RWPE2 (cell line): ENCODE measurements around the gene TEKTIP1.

ENCODE experiments used
- ATAC-seq: fragments of 200-7000 bp; cut with Tn5 transposase; 3 replicates; pipeline ENCODE4 v1.9.1; 2021; ENCODE audit warnings: low read depth
- DNase-seq: peaks from one replicate; pipeline ENCODE4 v3.0.0-alpha.2; 2020; ENCODE audit warnings: low spot score
- H3K27ac ChIP-seq: fragments of 450-650 bp; 2 replicates; pipeline ENCODE4 v1.5.1; 2017; ENCODE audit warnings: mild to moderate bottlenecking; ENCODE audit not compliant: poor library complexity, severe bottlenecking
- H3K27me3 ChIP-seq: fragments of 250-450 bp; sonication (Bioruptor Pico); 2 replicates; pipeline ENCODE4 v1.5.1; 2021; ENCODE audit warnings: mild to moderate bottlenecking, moderate library complexity; ENCODE audit not compliant: insufficient read depth, poor library complexity, severe bottlenecking
- H3K36me3 ChIP-seq: fragments of 250-450 bp; sonication (Bioruptor Pico); 2 replicates; pipeline ENCODE4 v1.5.1; 2020; ENCODE audit warnings: low read depth, mild to moderate bottlenecking, moderate library complexity
- H3K4me1 ChIP-seq: fragments of 250-450 bp; sonication (Bioruptor Pico); 2 replicates; pipeline ENCODE4 v1.5.1; 2021; ENCODE audit warnings: mild to moderate bottlenecking, moderate library complexity; ENCODE audit not compliant: insufficient read depth, poor library complexity, severe bottlenecking
- H3K4me3 ChIP-seq: fragments of 250-450 bp; sonication (Bioruptor Pico); 2 replicates; pipeline ENCODE4 v1.5.1; 2021; ENCODE audit warnings: mild to moderate bottlenecking, moderate library complexity; ENCODE audit not compliant: severe bottlenecking
- H3K9me3 ChIP-seq: fragments of 250-450 bp; sonication (Bioruptor Pico); 2 replicates; pipeline ENCODE4 v1.5.1; 2021; ENCODE audit warnings: mild to moderate bottlenecking, moderate library complexity; ENCODE audit not compliant: severe bottlenecking
- CTCF ChIP-seq: fragments of 450-650 bp; IDR thresholded peaks from one replicate; pipeline ENCODE4 v1.5.1; 2017; ENCODE audit warnings: mild to moderate bottlenecking, moderate library complexity; ENCODE audit not compliant: poor library complexity, severe bottlenecking

TEKTIP1 gene

GRCh38 chr19:3497757-3498520 is 41.0 kb upstream of the TEKTIP1 start:
- no peaks in the 10 kb centered on the region for H3K27me3 ChIP-seq
- H3K36me3 ChIP-seq: peaks cover 24% of the 10 kb centered on the region
- no peak overlapping the region for H3K27ac ChIP-seq
- no peak for TF ChIP-seq CTCF
- H3K4me3 ChIP-seq: no peak overlapping the region
- H3K9me3 ChIP-seq: no peaks in the 10 kb centered on the region
- no peak for ATAC-seq
- no peak for DNase-seq
- H3K4me1 ChIP-seq: peaks cover 7% of the 10 kb centered on the region

- DNase-seq (no peak), ATAC-seq (peak; percentile 6; the same call in 1 of the 3 replicates)
- Histone ChIP-seq H3K4me1 (peaks cover 7% of the 10 kb centered on the region), H3K27ac (peak overlapping the region; percentile 61), H3K27me3 (no peaks in the 10 kb centered on the region), H3K4me3 (peak overlapping the region; percentile 72), H3K9me3 (no peaks in the 10 kb centered on the region), H3K36me3 (peaks cover 17% of the 10 kb centered on the region)
- TF ChIP-seq CTCF: no peak
These were observed 39.1 kb upstream of the TEKTIP1 start for GRCh38 chr19:3499738-3500428.

GRCh38 chr19:3500429-3501101 is 38.4 kb upstream of the TEKTIP1 start, which contains the start of gene DOHH:
TSS of gene DOHH (minus strand) at chr19:3500674. CDS start at chr19:3496814, 3,860 bp downstream.
- Histone ChIP-seq H3K27ac (peak within 1 kb of the TSS; percentile 61), H3K4me1 (peaks cover 7% of the 10 kb centered on the region)
- ATAC-seq: peak; percentile 88

GRCh38 chr19:3501780-3502179 is 37.2 kb upstream of the TEKTIP1 start:
- no peak overlapping the region for H3K4me3 ChIP-seq
- no peaks in the 10 kb centered on the region for H3K27me3 ChIP-seq
- DNase-seq: no peak
- no peak for ATAC-seq
- H3K36me3 ChIP-seq: no peaks in the 10 kb centered on the region
- peaks cover 7% of the 10 kb centered on the region for H3K4me1 ChIP-seq
- H3K9me3 ChIP-seq: no peaks in the 10 kb centered on the region
- TF ChIP-seq CTCF: no peak
- no peak overlapping the region for H3K27ac ChIP-seq

More at GRCh38 chr19:3500429-3501101, 38.4 kb upstream of the TEKTIP1 start, which contains the start of gene DOHH:
- no peak for TF ChIP-seq CTCF
- DNase-seq: peak; percentile 88
- Histone ChIP-seq H3K9me3 (no peaks in the 10 kb centered on the region), H3K27me3 (no peaks in the 10 kb centered on the region), H3K36me3 (peaks cover 11% of the 10 kb centered on the region), H3K4me3 (peak within 1 kb of the TSS; percentile 72)
